T-cell (primary cell): ENCODE measurements around the gene KMT2B. TPM values are rescaled to one million over a fixed set of nuclear protein-coding genes. Genes with fewer than 3 reads are reported as not detected.

Experiments used
- ATAC-seq, 4 experiments: fragments of 200-7000 bp in 3 of 4; fragments of 150-1000 bp in 1 of 4; cut with Tn5 transposase; replicated peaks in 1 of 4; 1 replicate in 3 of 4; 2 replicates in 1 of 4; pipeline ENCODE4 v1.10.0; 2021; ENCODE audit warnings: moderate library complexity in 3 of 4, mild to moderate bottlenecking in 2 of 4, moderate number of reproducible peaks in 1 of 4
- CTCF ChIA-PET, 2 donors: fragments of 300-600 bp; sonication (Branson Sonifier 250); formaldehyde crosslinking; loops; one replicate each; lab custom pipeline; 2022; ENCODE audit warnings: antibody characterized with exemption in 2 of 2; lab: Charles Lee
- POLR2A ChIA-PET, 2 donors: fragments of 300-600 bp; sonication (Branson Sonifier 250); formaldehyde crosslinking; loops; one replicate each; lab custom pipeline; 2022; ENCODE audit warnings: antibody characterized with exemption in 2 of 2; lab: Charles Lee
- DNase-seq, 35 experiments: peaks; one replicate each; pipeline versions ENCODE4 v3.0.0 to v3.0.0-alpha.2; 2013 to 2023
- H3K27ac ChIP-seq: one replicate; pipeline ENCODE4 v1.5.1; 2013; ENCODE audit warnings: low read length
- H3K27me3 ChIP-seq, 2 experiments: replicated peaks in 1 of 2; 1 replicate in 1 of 2; 2 replicates in 1 of 2; pipeline versions ENCODE4 v1.6.1 to v1.7.0; 2013; ENCODE audit warnings: low read length in 1 of 2, mixed read lengths in 1 of 2; ENCODE audit not compliant: control insufficient read depth in 2 of 2, insufficient read depth in 2 of 2; ENCODE audit errors: extremely low read depth in 1 of 2
- H3K36me3 ChIP-seq, 2 donors: 1 replicate in 1 of 2; 2 replicates in 1 of 2; pipeline versions ENCODE4 v1.6.1 to v1.7.0; 2013; ENCODE audit warnings: low read length in 1 of 2; ENCODE audit not compliant: control insufficient read depth in 2 of 2, insufficient read depth in 1 of 2; ENCODE audit errors: extremely low read depth in 1 of 2
- H3K4me1 ChIP-seq, 2 experiments: 1 replicate in 1 of 2; 2 replicates in 1 of 2; pipeline versions ENCODE4 v1.6.1 to v1.7.0; 2013; ENCODE audit warnings: low read length in 2 of 2, mixed read lengths in 1 of 2; ENCODE audit not compliant: insufficient read depth in 2 of 2, control insufficient read depth in 1 of 2; ENCODE audit errors: extremely low read depth in 1 of 2
- H3K4me3 ChIP-seq, 2 donors: 1 replicate in 1 of 2; 2 replicates in 1 of 2; pipeline versions ENCODE4 v1.5.1 to v1.7.0; 2013; ENCODE audit warnings: mild to moderate bottlenecking in 2 of 2, low read length in 1 of 2, moderate library complexity in 1 of 2; ENCODE audit not compliant: control insufficient read depth in 1 of 2; ENCODE audit errors: extremely low read depth in 1 of 2
- H3K9me3 ChIP-seq: 2 replicates; pipeline ENCODE4 v1.7.0; 2013
- H3K27ac Mint-ChIP-seq, 2 donors: one replicate each; pipeline ENCODE4 v1.8.0; 2020 to 2021; ENCODE audit warnings: mild to moderate bottlenecking in 2 of 2, mixed read lengths in 2 of 2
- H3K27me3 Mint-ChIP-seq, 2 donors: one replicate each; pipeline ENCODE4 v1.8.0; 2021 to 2022; ENCODE audit warnings: mixed read lengths in 2 of 2
- H3K36me3 Mint-ChIP-seq: one replicate; pipeline ENCODE4 v1.8.0; 2021; ENCODE audit warnings: mixed read lengths
- H3K4me1 Mint-ChIP-seq, 3 donors: one replicate each; pipeline ENCODE4 v1.8.0; 2020 to 2022; ENCODE audit warnings: mixed read lengths in 3 of 3, mild to moderate bottlenecking in 1 of 3
- H3K4me3 Mint-ChIP-seq, 3 donors: one replicate each; pipeline ENCODE4 v1.8.0; 2020 to 2022; ENCODE audit warnings: mild to moderate bottlenecking in 3 of 3, mixed read lengths in 3 of 3, moderate library complexity in 3 of 3
- H3K9me3 Mint-ChIP-seq, 3 donors: one replicate each; pipeline ENCODE4 v1.8.0; 2020 to 2022; ENCODE audit warnings: mixed read lengths in 3 of 3
- WGBS: methylation state at CpG from one replicate; pipeline ENCODE4 v1.1.5; 2013; ENCODE audit warnings: missing lambda C conversion rate; ENCODE audit not compliant: insufficient coverage; 5-methylcytosine and 5-hydroxymethylcytosine counted together
- total RNA-seq, 35 experiments: library from RNA in 6 of 35; stranded (reverse) in 6 of 35; fragments of 120-200 nt in 1 of 35; gene quantifications; one replicate each; pipeline versions ENCODE4 v1.2.1 to v1.2.4 and lab custom pipeline; 2013 to 2026

The KMT2B gene
- total RNA-seq, 5 donors from 2014 or later (not counting 1 experiment from before 2014, with no cell fraction given): 76.4 to 107 (median 92.5) TPM

- WGBS: 96% methylated on average over 15 of the region's 35 CpGs
- Histone ChIP-seq H3K27ac (no peak overlapping the region), H3K9me3 (no peaks in the 10 kb centered on the region), H3K4me1 (peaks cover 0 to 15% of the 10 kb centered on the region in 2 experiments), H3K27me3 (no peaks in the 10 kb centered on the region), H3K36me3 (peaks cover 23 to 88% of the 10 kb centered on the region in 2 donors), H3K4me3 (no peak overlapping the region)
- Mint-ChIP-seq H3K9me3 (no peaks in the 10 kb centered on the region), H3K4me3 (no peak overlapping the region), H3K27ac (peak overlapping the region in 1 of 2 donors; percentile 67), H3K36me3 (peaks cover 48% of the 10 kb centered on the region), H3K27me3 (no peaks in the 10 kb centered on the region), H3K4me1 (peaks cover 21 to 42% (median 24%) of the 10 kb centered on the region in 3 donors)
- CTCF ChIA-PET: no interaction called here
- ATAC-seq (no peak), DNase-seq (no peak)
- POLR2A ChIA-PET: no interaction called here
Observed at GRCh38 chr19:35733180-35734125, 15.7 kb downstream of the KMT2B start.

GRCh38 chr19:35734273-35734672 is 16.5 kb downstream of the KMT2B start:
- no peaks in the 10 kb centered on the region for H3K27me3 Mint-ChIP-seq
- no peak for DNase-seq
- 97% methylated on average over 8 of the region's 8 CpGs for WGBS
- H3K36me3 ChIP-seq: peaks cover 23 to 88% of the 10 kb centered on the region in 2 donors
- H3K4me1 ChIP-seq: peaks cover 0 to 17% of the 10 kb centered on the region in 2 experiments
- ChIA-PET CTCF (no interaction called here), POLR2A (no interaction called here)
- no peak for ATAC-seq
- H3K4me3 ChIP-seq: no peak overlapping the region
- H3K27ac Mint-ChIP-seq: peak overlapping the region; percentile 67 to 77
- H3K27ac ChIP-seq: no peak overlapping the region
- H3K9me3 Mint-ChIP-seq: no peaks in the 10 kb centered on the region
- H3K4me1 Mint-ChIP-seq: peaks cover 28 to 50% (median 31%) of the 10 kb centered on the region in 3 donors
- H3K4me3 Mint-ChIP-seq: no peak overlapping the region
- H3K27me3 ChIP-seq: no peaks in the 10 kb centered on the region
- no peaks in the 10 kb centered on the region for H3K9me3 ChIP-seq
- peaks cover 44% of the 10 kb centered on the region for H3K36me3 Mint-ChIP-seq

GRCh38 chr19:35734889-35735288 is 17.1 kb downstream of the KMT2B start:
- ChIA-PET POLR2A (no interaction called here), CTCF (no interaction called here)
- Histone ChIP-seq H3K9me3 (no peaks in the 10 kb centered on the region), H3K4me3 (no peak overlapping the region), H3K27me3 (no peaks in the 10 kb centered on the region), H3K27ac (no peak overlapping the region), H3K36me3 (peaks cover 23 to 87% of the 10 kb centered on the region in 2 donors), H3K4me1 (peaks cover 0 to 23% of the 10 kb centered on the region in 2 experiments)
- no peaks in the 10 kb centered on the region for H3K9me3 Mint-ChIP-seq
- DNase-seq (no peak), ATAC-seq (no peak)
- H3K27me3 Mint-ChIP-seq: no peaks in the 10 kb centered on the region
- H3K4me3 Mint-ChIP-seq: no peak overlapping the region
- peaks cover 33 to 53% (median 36%) of the 10 kb centered on the region in 3 donors for H3K4me1 Mint-ChIP-seq
- peak overlapping the region; percentile 19 to 77 for H3K27ac Mint-ChIP-seq
- peaks cover 38% of the 10 kb centered on the region for H3K36me3 Mint-ChIP-seq
- 93% methylated on average over 4 of the region's 5 CpGs for WGBS

- no peaks in the 10 kb centered on the region for H3K27me3 Mint-ChIP-seq
- ATAC-seq (no peak), DNase-seq (peak in 5 of 35 experiments; percentile 27 to 52 (median 34))
Observed at GRCh38 chr19:35736913-35737886, 19.4 kb downstream of the KMT2B start.

GRCh38 chr19:35738021-35738886 is 20.5 kb downstream of the KMT2B start:
- no peaks in the 10 kb centered on the region for H3K9me3 Mint-ChIP-seq
- Histone ChIP-seq H3K36me3 (peaks cover 12 to 55% of the 10 kb centered on the region in 2 donors), H3K4me3 (no peak overlapping the region), H3K27me3 (no peaks in the 10 kb centered on the region), H3K9me3 (no peaks in the 10 kb centered on the region), H3K4me1 (peaks cover 7 to 55% of the 10 kb centered on the region in 2 experiments), H3K27ac (no peak overlapping the region)
- H3K36me3 Mint-ChIP-seq: peaks cover 27% of the 10 kb centered on the region
- CTCF ChIA-PET: interaction anchor here in 1 of 2 donors (1.0 kb wide), 1 partner anchor 37 kb away, joined by 5 read pairs; no protein-coding TSS in a partner anchor
- peak overlapping the region in 1 of 2 donors; percentile 39 for H3K27ac Mint-ChIP-seq
- H3K27me3 Mint-ChIP-seq: no peaks in the 10 kb centered on the region
- no peak for ATAC-seq
- DNase-seq: no peak
- H3K4me1 Mint-ChIP-seq: peaks cover 44 to 61% (median 57%) of the 10 kb centered on the region in 3 donors
- 90% methylated on average over 27 of the region's 37 CpGs for WGBS
- POLR2A ChIA-PET: no interaction called here
- H3K4me3 Mint-ChIP-seq: peak overlapping the region in 2 of 3 donors; percentile 70 to 87

More at GRCh38 chr19:35736913-35737886, 19.4 kb downstream of the KMT2B start:
- no peaks in the 10 kb centered on the region for H3K27me3 ChIP-seq
- no peak overlapping the region for H3K4me3 Mint-ChIP-seq
- peak overlapping the region; percentile 68 to 78 for H3K27ac Mint-ChIP-seq
- H3K9me3 ChIP-seq: no peaks in the 10 kb centered on the region
- peaks cover 23% of the 10 kb centered on the region for H3K36me3 Mint-ChIP-seq
- H3K27ac ChIP-seq: no peak overlapping the region
- 78% methylated on average over 11 of the region's 22 CpGs for WGBS
- ChIA-PET CTCF (interaction anchor here (0.7 to 1.0 kb wide), 2 partner anchors 36 to 43 kb away, joined by 4 to 5 read pairs; no protein-coding TSS in a partner anchor), POLR2A (no interaction called here)
- H3K36me3 ChIP-seq: peaks cover 12 to 64% of the 10 kb centered on the region in 2 donors
- H3K4me1 Mint-ChIP-seq: peaks cover 35 to 52% (median 48%) of the 10 kb centered on the region in 3 donors
- peaks cover 0 to 45% of the 10 kb centered on the region in 2 experiments for H3K4me1 ChIP-seq
- no peak overlapping the region for H3K4me3 ChIP-seq
- H3K9me3 Mint-ChIP-seq: no peaks in the 10 kb centered on the region
